Osteocyte (in vitro differentiated cells): ENCODE results near the gene CACNA1D. TPM values are rescaled to one million over a fixed set of nuclear protein-coding genes. Genes with fewer than 3 reads are reported as not detected.

Experiments used
- DNase-seq: peaks from one replicate; pipeline ENCODE4 v3.0.0; 2021; ENCODE audit warnings: mixed read lengths; ENCODE audit not compliant: unreplicated experiment; ENCODE audit errors: extremely low spot score
- H3K27ac Mint-ChIP-seq: one replicate; pipeline ENCODE4 v1.8.0; 2021; ENCODE audit warnings: mild to moderate bottlenecking, mixed read lengths; ENCODE audit not compliant: unreplicated experiment
- H3K27me3 Mint-ChIP-seq: one replicate; pipeline ENCODE4 v1.8.0; 2021; ENCODE audit warnings: mixed read lengths; ENCODE audit not compliant: unreplicated experiment
- H3K36me3 Mint-ChIP-seq: one replicate; pipeline ENCODE4 v1.8.0; 2021; ENCODE audit warnings: mixed read lengths; ENCODE audit not compliant: unreplicated experiment
- H3K4me1 Mint-ChIP-seq: one replicate; pipeline ENCODE4 v1.8.0; 2021; ENCODE audit warnings: mixed read lengths; ENCODE audit not compliant: unreplicated experiment
- H3K4me3 Mint-ChIP-seq: one replicate; pipeline ENCODE4 v1.8.0; 2021; ENCODE audit warnings: mild to moderate bottlenecking, moderate library complexity, mixed read lengths; ENCODE audit not compliant: unreplicated experiment
- H3K9me3 Mint-ChIP-seq: one replicate; pipeline ENCODE4 v1.8.0; 2021; ENCODE audit warnings: mixed read lengths; ENCODE audit not compliant: unreplicated experiment
- total RNA-seq: library from RNA; stranded (reverse); gene quantifications from 2 replicates; pipeline ENCODE4 v1.2.1, GENCODE V29; 2021
- TF ChIP-seq, protein P1 (sequence below): fragments of 200-600 bp; sonication (generic); IDR thresholded peaks from 2 replicates; pipeline ENCODE4 v1.5.0; 2021; ENCODE audit warnings: antibody characterized with exemption, mild to moderate bottlenecking, moderate library complexity

The CACNA1D gene
- total RNA-seq, 1 donor from 2014 or later: 0.48 TPM

GRCh38 chr3:53773021-53773436 lies 278.6 kb downstream of the CACNA1D start:
- H3K9me3 Mint-ChIP-seq: no peaks in the 10 kb centered on the region
- peak overlapping the region; percentile 78 for H3K27ac Mint-ChIP-seq
- no peaks in the 10 kb centered on the region for H3K36me3 Mint-ChIP-seq
- peaks cover 28% of the 10 kb centered on the region for H3K4me1 Mint-ChIP-seq
- TF ChIP-seq, protein P1, sequence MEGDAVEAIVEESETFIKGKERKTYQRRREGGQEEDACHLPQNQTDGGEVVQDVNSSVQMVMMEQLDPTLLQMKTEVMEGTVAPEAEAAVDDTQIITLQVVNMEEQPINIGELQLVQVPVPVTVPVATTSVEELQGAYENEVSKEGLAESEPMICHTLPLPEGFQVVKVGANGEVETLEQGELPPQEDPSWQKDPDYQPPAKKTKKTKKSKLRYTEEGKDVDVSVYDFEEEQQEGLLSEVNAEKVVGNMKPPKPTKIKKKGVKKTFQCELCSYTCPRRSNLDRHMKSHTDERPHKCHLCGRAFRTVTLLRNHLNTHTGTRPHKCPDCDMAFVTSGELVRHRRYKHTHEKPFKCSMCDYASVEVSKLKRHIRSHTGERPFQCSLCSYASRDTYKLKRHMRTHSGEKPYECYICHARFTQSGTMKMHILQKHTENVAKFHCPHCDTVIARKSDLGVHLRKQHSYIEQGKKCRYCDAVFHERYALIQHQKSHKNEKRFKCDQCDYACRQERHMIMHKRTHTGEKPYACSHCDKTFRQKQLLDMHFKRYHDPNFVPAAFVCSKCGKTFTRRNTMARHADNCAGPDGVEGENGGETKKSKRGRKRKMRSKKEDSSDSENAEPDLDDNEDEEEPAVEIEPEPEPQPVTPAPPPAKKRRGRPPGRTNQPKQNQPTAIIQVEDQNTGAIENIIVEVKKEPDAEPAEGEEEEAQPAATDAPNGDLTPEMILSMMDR: no peak
- H3K27me3 Mint-ChIP-seq: peaks cover 13% of the 10 kb centered on the region
- H3K4me3 Mint-ChIP-seq: no peak overlapping the region
- no peak for DNase-seq

- H3K4me1 Mint-ChIP-seq: peaks cover 28% of the 10 kb centered on the region
- H3K4me3 Mint-ChIP-seq: no peak overlapping the region
- peak overlapping the region; percentile 78 for H3K27ac Mint-ChIP-seq
- no peaks in the 10 kb centered on the region for H3K9me3 Mint-ChIP-seq
- DNase-seq: no peak
- TF ChIP-seq, protein P1: no peak
- H3K27me3 Mint-ChIP-seq: peaks cover 13% of the 10 kb centered on the region
- no peaks in the 10 kb centered on the region for H3K36me3 Mint-ChIP-seq
Observed at GRCh38 chr3:53773611-53774368, 279.4 kb downstream of the CACNA1D start.

DNA sequence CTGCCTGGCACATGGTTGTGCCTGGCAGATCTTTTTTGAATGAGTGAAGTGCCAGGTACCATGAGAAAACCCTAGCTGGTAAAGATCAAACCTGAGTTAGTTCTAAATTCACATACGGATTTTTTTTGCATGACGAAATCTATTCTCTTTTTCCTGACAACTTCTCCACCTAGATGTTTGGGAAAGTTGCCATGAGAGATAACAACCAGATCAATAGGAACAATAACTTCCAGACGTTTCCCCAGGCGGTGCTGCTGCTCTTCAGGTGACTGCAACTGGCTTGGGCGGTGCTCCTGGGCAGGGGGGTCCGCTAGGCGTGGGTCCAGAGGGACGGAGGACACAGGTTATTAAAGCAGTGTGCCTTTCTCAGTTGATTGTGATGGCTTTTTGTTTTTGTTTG lies 280.0 kb downstream of the CACNA1D start:
- DNase-seq: no peak
- Mint-ChIP-seq H3K4me1 (peaks cover 28% of the 10 kb centered on the region), H3K4me3 (no peak overlapping the region), H3K27me3 (peaks cover 11% of the 10 kb centered on the region), H3K27ac (no peak overlapping the region), H3K36me3 (no peaks in the 10 kb centered on the region), H3K9me3 (no peaks in the 10 kb centered on the region)
- TF ChIP-seq, protein P1: no peak

GRCh38 chr3:53775018-53775417 lies 280.6 kb downstream of the CACNA1D start:
- H3K4me1 Mint-ChIP-seq: peaks cover 28% of the 10 kb centered on the region
- H3K27ac Mint-ChIP-seq: no peak overlapping the region
- H3K9me3 Mint-ChIP-seq: no peaks in the 10 kb centered on the region
- no peak for DNase-seq
- peaks cover 5% of the 10 kb centered on the region for H3K27me3 Mint-ChIP-seq
- TF ChIP-seq, protein P1: no peak
- H3K36me3 Mint-ChIP-seq: no peaks in the 10 kb centered on the region
- no peak overlapping the region for H3K4me3 Mint-ChIP-seq

- DNase-seq: no peak
- no peak overlapping the region for H3K27ac Mint-ChIP-seq
- H3K9me3 Mint-ChIP-seq: no peaks in the 10 kb centered on the region
- H3K4me3 Mint-ChIP-seq: no peak overlapping the region
- H3K4me1 Mint-ChIP-seq: peaks cover 28% of the 10 kb centered on the region
- no peaks in the 10 kb centered on the region for H3K27me3 Mint-ChIP-seq
- H3K36me3 Mint-ChIP-seq: no peaks in the 10 kb centered on the region
- TF ChIP-seq, protein P1: no peak
Observed at GRCh38 chr3:53775834-53776251, 281.4 kb downstream of the CACNA1D start.
